Right ventricle myocardium inferior (tissue), 1 donor: ENCODE measurements around the gene TENM3. TPM values are rescaled to one million over a fixed set of nuclear protein-coding genes. Genes with fewer than 3 reads are reported as not detected.
"Not testable (repeated sequence)": the region's sequence is repeated elsewhere in the genome, so short reads cannot be mapped to it uniquely, and the experiment has no call there.

Experiments
- ATAC-seq: fragments of 200-7000 bp; cut with Tn5 transposase; one replicate; pipeline ENCODE4 v1.9.1; 2020; ENCODE audit warnings: mild to moderate bottlenecking, moderate library complexity
- DNase-seq: peaks from one replicate; pipeline ENCODE4 v3.0.0; 2021; ENCODE audit errors: missing footprints
- intact Hi-C: fragments of 100-400 bp; cut with DNase I; formaldehyde crosslinking; loops from one replicate; pipeline ENCODE4 v1.11.0; 2022
- total RNA-seq: library from RNA; stranded (reverse); fragmentation: NEBNext Ultra II Directional; extraction: Animal tissue kit (Norgen Biotek cat#: 25700); gene quantifications from one replicate; pipeline ENCODE4 v1.2.1, GENCODE V29; 2021
- donor health status: DM: no; HTN: yes; CAD: no; lungs with severe emphysema.

TENM3 gene
- total RNA-seq, 1 donor from 2014 or later: 2.9 TPM

- no peak for ATAC-seq
These were observed 565.6 kb downstream of the TENM3 start for GRCh38 chr4:182808673-182809416.

GRCh38 chr4:182809417-182810102 is 566.4 kb downstream of the TENM3 start:
- no peak for DNase-seq
- ATAC-seq: no peak
- intact Hi-C loops: loop anchor here (10.0 kb wide), 1 partner anchor 255 kb away; no protein-coding TSS in a partner anchor

More at GRCh38 chr4:182808673-182809416, 565.6 kb downstream of the TENM3 start:
- intact Hi-C loops: loop anchor here (10.0 kb wide), 1 partner anchor 254 kb away; no protein-coding TSS in a partner anchor
- DNase-seq: no peak

GRCh38 chr4:182810103-182810615 is 567.0 kb downstream of the TENM3 start:
- DNase-seq: no peak
- intact Hi-C loops: no loop called here
- no peak for ATAC-seq

GRCh38 chr4:182812916-182813315 is 569.7 kb downstream of the TENM3 start:
- ATAC-seq (no peak), DNase-seq (no peak)
- intact Hi-C loops: no loop called here

GRCh38 chr4:182814065-182814464 is 570.9 kb downstream of the TENM3 start:
- DNase-seq, intact Hi-C loops, ATAC-seq: not testable (repeated sequence)

- ATAC-seq: no peak
- intact Hi-C loops: no loop called here
- DNase-seq: no peak
These were observed 575.9 kb downstream of the TENM3 start for GRCh38 chr4:182818926-182819730.

- ATAC-seq (no peak), DNase-seq (no peak)
- intact Hi-C loops: no loop called here
These were observed 576.5 kb downstream of the TENM3 start for GRCh38 chr4:182819751-182820150.

- intact Hi-C loops: no loop called here
- DNase-seq: no peak
- no peak for ATAC-seq
These were observed 579.4 kb downstream of the TENM3 start for GRCh38 chr4:182822554-182822953.

- DNase-seq (no peak), ATAC-seq (no peak)
- intact Hi-C loops: no loop called here
These were observed 580.4 kb downstream of the TENM3 start for GRCh38 chr4:182823576-182823975.

GRCh38 chr4:182825003-182825402 is 581.8 kb downstream of the TENM3 start:
- ATAC-seq (no peak), DNase-seq (no peak)
- intact Hi-C loops: no loop called here

GRCh38 chr4:182825786-182826185 is 582.6 kb downstream of the TENM3 start:
- intact Hi-C loops: no loop called here
- no peak for ATAC-seq
- DNase-seq: no peak

- intact Hi-C loops: no loop called here
- no peak for ATAC-seq
- no peak for DNase-seq
These were observed 583.2 kb downstream of the TENM3 start for GRCh38 chr4:182826391-182826790.

- intact Hi-C loops: no loop called here
- no peak for DNase-seq
- ATAC-seq: no peak
These were observed 584.0 kb downstream of the TENM3 start for GRCh38 chr4:182827166-182827565.

GRCh38 chr4:182827954-182828353 is 584.8 kb downstream of the TENM3 start:
- ATAC-seq (no peak), DNase-seq (no peak)
- intact Hi-C loops: no loop called here

- ATAC-seq: no peak
- DNase-seq: no peak
- intact Hi-C loops: no loop called here
These were observed 585.3 kb downstream of the TENM3 start for GRCh38 chr4:182828360-182829025.

GRCh38 chr4:182829196-182829595 is 586.0 kb downstream of the TENM3 start:
- no peak for DNase-seq
- intact Hi-C loops: no loop called here
- no peak for ATAC-seq

- ATAC-seq (no peak), DNase-seq (no peak)
- intact Hi-C loops: no loop called here
These were observed 588.2 kb downstream of the TENM3 start for GRCh38 chr4:182831376-182831775.

GRCh38 chr4:182832352-182833120 is 589.3 kb downstream of the TENM3 start:
- DNase-seq: no peak
- no peak for ATAC-seq
- intact Hi-C loops: no loop called here
